GM12878 (cell line): ENCODE measurements around the gene RNF25. TPM values are rescaled to one million over a fixed set of nuclear protein-coding genes. Genes with fewer than 3 reads are reported as not detected.

Experiments used
- CBX3 ChIP-seq: fragments of 200-600 bp; sonication (generic); IDR thresholded peaks from 2 replicates; pipeline ENCODE4 v1.6.1; 2016; ENCODE audit warnings: low read depth, borderline replicate concordance
- CEBPB ChIP-seq, 2 experiments: fragments of 150-350 bp in 1 of 2; IDR thresholded peaks; 2 replicates each; pipeline ENCODE4 v1.6.1; 2012 to 2014; ENCODE audit warnings: low read depth in 2 of 2, low read length in 2 of 2, borderline replicate concordance in 1 of 2, inconsistent platforms in 1 of 2
- GATAD2B ChIP-seq: fragments of 450-650 bp; conservative IDR thresholded peaks from 2 replicates; pipeline ENCODE4 v1.6.1; 2017; ENCODE audit warnings: low read depth, mild to moderate bottlenecking, moderate library complexity
- KDM1A ChIP-seq: fragments of 200-600 bp; sonication (generic); IDR thresholded peaks from 2 replicates; pipeline ENCODE4 v1.6.1; 2016; ENCODE audit warnings: borderline replicate concordance
- MEF2B ChIP-seq: fragments of 450-650 bp; IDR thresholded peaks from 2 replicates; pipeline ENCODE4 v1.6.1; 2018; ENCODE audit warnings: mild to moderate bottlenecking, moderate library complexity; ENCODE audit not compliant: partially characterized antibody, poor library complexity, severe bottlenecking
- MXI1 ChIP-seq: fragments of 150-350 bp; IDR thresholded peaks from 2 replicates; pipeline ENCODE4 v1.6.1; 2011; ENCODE audit warnings: low read depth, mild to moderate bottlenecking, inconsistent platforms, low read length, improper control_type of control experiment
- MYC ChIP-seq: IDR thresholded peaks from 2 replicates; pipeline ENCODE4 v1.6.1; 2011; ENCODE audit warnings: mild to moderate bottlenecking, low read length, moderate library complexity, inconsistent platforms; ENCODE audit not compliant: insufficient read depth, insufficient replicate concordance, insufficient read length, severe bottlenecking
- NFYB ChIP-seq: IDR thresholded peaks from 2 replicates; pipeline ENCODE4 v1.6.1; 2011; ENCODE audit warnings: low read depth, mild to moderate bottlenecking, low read length, improper control_type of control experiment, moderate library complexity; ENCODE audit not compliant: insufficient read depth
- SREBF1 ChIP-seq: IDR thresholded peaks from 2 replicates; pipeline ENCODE4 v1.6.1; 2012; ENCODE audit warnings: mild to moderate bottlenecking, low read length
- WRNIP1 ChIP-seq: IDR thresholded peaks from 2 replicates; pipeline ENCODE4 v1.6.1; 2011; ENCODE audit warnings: low read depth, low read length, improper control_type of control experiment, borderline replicate concordance
- ZNF384 ChIP-seq: IDR thresholded peaks from 2 replicates; pipeline ENCODE4 v1.6.1; 2012; ENCODE audit warnings: low read depth, mild to moderate bottlenecking, low read length, improper control_type of control experiment, borderline replicate concordance
- polyA plus RNA-seq, 11 experiments: library from polyadenylated mRNA; depleted of rRNA in 4 of 11; unstranded in 6 of 11; stranded (reverse) in 5 of 11; fragments of >200 nt; fragmentation: Nextera tagmentation in 4 of 11; fragmentation: Illumina TruSeq in 1 of 11; extraction: Ambion mirVana in 4 of 11; extraction: Trizol in 1 of 11; gene quantifications; 1 replicate in 1 of 11; 2 replicates in 10 of 11; pipeline versions ENCODE4 v1.2.1 to v1.2.3, GENCODE V29; 2011 to 2016; ENCODE audit warnings: inconsistent platforms in 2 of 11, missing spikeins in 2 of 11, low read depth in 1 of 11
- total RNA-seq, 4 experiments: library from RNA; depleted of rRNA in 3 of 4; stranded (reverse); fragments of >200 nt in 3 of 4; fragmentation: Illumina TruSeq in 1 of 4; extraction: Trizol in 1 of 4; gene quantifications; 2 replicates each; pipeline versions ENCODE4 v1.2.1 to v1.2.3, GENCODE V29; 2013 to 2021
- TF ChIP-seq, protein P1 (sequence below): fragments of 450-650 bp; conservative IDR thresholded peaks from 2 replicates; pipeline ENCODE4 v1.6.1; 2017; ENCODE audit warnings: mild to moderate bottlenecking, moderate library complexity
- TF ChIP-seq, protein P2 (sequence below): fragments of 450-650 bp; formaldehyde crosslinking; IDR thresholded peaks from 2 replicates; pipeline ENCODE4 v1.4.0; 2022; ENCODE audit warnings: mild to moderate bottlenecking, moderate library complexity
- TF ChIP-seq, protein P3 (sequence below): fragments of 150-350 bp; IDR thresholded peaks from 2 replicates; pipeline ENCODE4 v1.6.1; 2016; ENCODE audit warnings: low read depth, low read length
- TF ChIP-seq, protein P4 (sequence below): IDR thresholded peaks from 2 replicates; pipeline ENCODE4 v1.6.1; 2011; ENCODE audit warnings: borderline replicate concordance, low read depth, mild to moderate bottlenecking, moderate library complexity, mixed read lengths, low read length; ENCODE audit not compliant: insufficient read depth; ENCODE audit errors: extremely low read length
- TF ChIP-seq, protein P5 (sequence below): IDR thresholded peaks from 2 replicates; pipeline ENCODE4 v1.6.1; 2012; ENCODE audit warnings: low read depth, low read length, improper control_type of control experiment

RNF25 gene
- total and polyA plus RNA-seq, 10 of the 15 experiments (the other 5 are each of a cell fraction or from before 2014, with no cell fraction given): 1.3 to 70.4 (median 28.4) TPM

DNA sequence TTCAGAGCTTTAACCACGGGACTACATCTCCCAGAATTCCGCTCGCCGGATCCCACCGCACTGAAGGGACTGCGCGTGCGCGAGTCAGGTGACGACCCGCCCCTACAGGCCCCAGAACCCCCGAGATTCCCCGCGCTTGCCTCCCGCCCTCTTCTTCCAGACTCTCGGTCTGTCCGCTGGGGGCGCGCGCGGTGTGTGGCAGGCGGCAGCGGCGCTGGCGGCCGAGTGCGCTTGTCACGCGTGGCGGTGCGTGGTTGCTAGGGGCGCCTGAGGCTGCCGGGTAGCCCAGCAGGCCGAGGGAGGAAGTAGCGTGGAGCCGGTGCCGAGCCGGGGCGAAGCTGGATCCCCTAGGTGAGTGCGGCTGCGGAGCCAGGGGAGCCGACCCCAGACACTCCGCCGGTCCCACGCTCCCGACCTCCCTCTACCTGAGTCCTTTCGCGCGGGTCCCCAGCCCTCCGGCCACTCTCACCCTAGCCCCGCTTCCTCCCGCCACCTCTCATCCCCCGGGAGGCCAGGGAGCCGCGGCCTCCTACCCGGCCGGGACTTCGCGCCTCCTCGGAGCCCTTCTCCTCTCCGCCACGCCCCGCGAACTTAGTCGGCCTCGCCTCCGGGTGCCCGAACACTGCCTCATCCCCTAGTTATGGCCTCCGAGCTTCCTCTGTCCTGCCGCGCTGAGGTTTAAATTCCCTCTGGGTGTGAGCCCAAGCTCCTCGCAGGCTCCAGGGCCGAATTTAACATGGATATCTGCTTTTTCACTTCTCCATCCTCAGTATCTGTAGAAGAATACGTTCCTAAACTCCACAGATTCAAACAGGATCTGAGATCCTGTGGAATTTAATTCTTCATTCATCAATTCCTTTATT, 39.1 kb upstream of the RNF25 start, which contains the start of gene TTLL4 (continued):
- TF ChIP-seq, protein P1, sequence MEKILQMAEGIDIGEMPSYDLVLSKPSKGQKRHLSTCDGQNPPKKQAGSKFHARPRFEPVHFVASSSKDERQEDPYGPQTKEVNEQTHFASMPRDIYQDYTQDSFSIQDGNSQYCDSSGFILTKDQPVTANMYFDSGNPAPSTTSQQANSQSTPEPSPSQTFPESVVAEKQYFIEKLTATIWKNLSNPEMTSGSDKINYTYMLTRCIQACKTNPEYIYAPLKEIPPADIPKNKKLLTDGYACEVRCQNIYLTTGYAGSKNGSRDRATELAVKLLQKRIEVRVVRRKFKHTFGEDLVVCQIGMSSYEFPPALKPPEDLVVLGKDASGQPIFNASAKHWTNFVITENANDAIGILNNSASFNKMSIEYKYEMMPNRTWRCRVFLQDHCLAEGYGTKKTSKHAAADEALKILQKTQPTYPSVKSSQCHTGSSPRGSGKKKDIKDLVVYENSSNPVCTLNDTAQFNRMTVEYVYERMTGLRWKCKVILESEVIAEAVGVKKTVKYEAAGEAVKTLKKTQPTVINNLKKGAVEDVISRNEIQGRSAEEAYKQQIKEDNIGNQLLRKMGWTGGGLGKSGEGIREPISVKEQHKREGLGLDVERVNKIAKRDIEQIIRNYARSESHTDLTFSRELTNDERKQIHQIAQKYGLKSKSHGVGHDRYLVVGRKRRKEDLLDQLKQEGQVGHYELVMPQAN: peak; percentile 95
- TF ChIP-seq SREBF1 (peak; percentile 63), MXI1 (peak; percentile 99), MEF2B (no peak), CEBPB (IDR thresholded peaks at IDR 0.05; ENCODE audit: borderline replicate concordance in 1 of 2, low read depth in 2 of 2, low read length in 2 of 2) (peak in 1 of 2 experiments; percentile 26; a peak in 1 of 4 replicates), WRNIP1 (no peak), ZNF384 (no peak), CBX3 (no peak), GATAD2B (peak; percentile 98), MYC (peak; percentile 82), NFYB (no peak), KDM1A (no peak)
- TF ChIP-seq, protein P2, sequence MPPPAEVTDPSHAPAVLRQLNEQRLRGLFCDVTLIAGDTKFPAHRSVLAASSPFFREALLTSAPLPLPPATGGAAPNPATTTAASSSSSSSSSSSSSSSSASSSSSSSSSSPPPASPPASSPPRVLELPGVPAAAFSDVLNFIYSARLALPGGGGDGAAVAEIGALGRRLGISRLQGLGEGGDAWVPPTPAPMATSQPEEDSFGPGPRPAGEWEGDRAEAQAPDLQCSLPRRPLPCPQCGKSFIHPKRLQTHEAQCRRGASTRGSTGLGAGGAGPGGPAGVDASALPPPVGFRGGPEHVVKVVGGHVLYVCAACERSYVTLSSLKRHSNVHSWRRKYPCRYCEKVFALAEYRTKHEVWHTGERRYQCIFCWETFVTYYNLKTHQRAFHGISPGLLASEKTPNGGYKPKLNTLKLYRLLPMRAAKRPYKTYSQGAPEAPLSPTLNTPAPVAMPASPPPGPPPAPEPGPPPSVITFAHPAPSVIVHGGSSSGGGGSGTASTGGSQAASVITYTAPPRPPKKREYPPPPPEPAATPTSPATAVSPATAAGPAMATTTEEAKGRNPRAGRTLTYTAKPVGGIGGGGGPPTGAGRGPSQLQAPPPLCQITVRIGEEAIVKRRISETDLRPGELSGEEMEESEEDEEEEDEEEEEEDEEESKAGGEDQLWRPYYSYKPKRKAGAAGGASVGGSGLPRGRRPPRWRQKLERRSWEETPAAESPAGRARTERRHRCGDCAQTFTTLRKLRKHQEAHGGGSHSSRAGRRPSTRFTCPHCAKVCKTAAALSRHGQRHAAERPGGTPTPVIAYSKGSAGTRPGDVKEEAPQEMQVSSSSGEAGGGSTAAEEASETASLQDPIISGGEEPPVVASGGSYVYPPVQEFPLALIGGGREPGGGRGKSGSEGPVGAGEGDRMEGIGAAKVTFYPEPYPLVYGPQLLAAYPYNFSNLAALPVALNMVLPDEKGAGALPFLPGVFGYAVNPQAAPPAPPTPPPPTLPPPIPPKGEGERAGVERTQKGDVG (CRISPR knock-in tag): no peak
- TF ChIP-seq, protein P3, sequence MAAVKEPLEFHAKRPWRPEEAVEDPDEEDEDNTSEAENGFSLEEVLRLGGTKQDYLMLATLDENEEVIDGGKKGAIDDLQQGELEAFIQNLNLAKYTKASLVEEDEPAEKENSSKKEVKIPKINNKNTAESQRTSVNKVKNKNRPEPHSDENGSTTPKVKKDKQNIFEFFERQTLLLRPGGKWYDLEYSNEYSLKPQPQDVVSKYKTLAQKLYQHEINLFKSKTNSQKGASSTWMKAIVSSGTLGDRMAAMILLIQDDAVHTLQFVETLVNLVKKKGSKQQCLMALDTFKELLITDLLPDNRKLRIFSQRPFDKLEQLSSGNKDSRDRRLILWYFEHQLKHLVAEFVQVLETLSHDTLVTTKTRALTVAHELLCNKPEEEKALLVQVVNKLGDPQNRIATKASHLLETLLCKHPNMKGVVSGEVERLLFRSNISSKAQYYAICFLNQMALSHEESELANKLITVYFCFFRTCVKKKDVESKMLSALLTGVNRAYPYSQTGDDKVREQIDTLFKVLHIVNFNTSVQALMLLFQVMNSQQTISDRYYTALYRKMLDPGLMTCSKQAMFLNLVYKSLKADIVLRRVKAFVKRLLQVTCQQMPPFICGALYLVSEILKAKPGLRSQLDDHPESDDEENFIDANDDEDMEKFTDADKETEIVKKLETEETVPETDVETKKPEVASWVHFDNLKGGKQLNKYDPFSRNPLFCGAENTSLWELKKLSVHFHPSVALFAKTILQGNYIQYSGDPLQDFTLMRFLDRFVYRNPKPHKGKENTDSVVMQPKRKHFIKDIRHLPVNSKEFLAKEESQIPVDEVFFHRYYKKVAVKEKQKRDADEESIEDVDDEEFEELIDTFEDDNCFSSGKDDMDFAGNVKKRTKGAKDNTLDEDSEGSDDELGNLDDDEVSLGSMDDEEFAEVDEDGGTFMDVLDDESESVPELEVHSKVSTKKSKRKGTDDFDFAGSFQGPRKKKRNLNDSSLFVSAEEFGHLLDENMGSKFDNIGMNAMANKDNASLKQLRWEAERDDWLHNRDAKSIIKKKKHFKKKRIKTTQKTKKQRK: no peak
- TF ChIP-seq, protein P4, sequence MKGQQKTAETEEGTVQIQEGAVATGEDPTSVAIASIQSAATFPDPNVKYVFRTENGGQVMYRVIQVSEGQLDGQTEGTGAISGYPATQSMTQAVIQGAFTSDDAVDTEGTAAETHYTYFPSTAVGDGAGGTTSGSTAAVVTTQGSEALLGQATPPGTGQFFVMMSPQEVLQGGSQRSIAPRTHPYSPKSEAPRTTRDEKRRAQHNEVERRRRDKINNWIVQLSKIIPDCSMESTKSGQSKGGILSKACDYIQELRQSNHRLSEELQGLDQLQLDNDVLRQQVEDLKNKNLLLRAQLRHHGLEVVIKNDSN: peak; percentile 79
- TF ChIP-seq, protein P5, sequence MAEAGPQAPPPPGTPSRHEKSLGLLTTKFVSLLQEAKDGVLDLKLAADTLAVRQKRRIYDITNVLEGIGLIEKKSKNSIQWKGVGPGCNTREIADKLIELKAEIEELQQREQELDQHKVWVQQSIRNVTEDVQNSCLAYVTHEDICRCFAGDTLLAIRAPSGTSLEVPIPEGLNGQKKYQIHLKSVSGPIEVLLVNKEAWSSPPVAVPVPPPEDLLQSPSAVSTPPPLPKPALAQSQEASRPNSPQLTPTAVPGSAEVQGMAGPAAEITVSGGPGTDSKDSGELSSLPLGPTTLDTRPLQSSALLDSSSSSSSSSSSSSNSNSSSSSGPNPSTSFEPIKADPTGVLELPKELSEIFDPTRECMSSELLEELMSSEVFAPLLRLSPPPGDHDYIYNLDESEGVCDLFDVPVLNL: peak; percentile 69
